WTC11 (cell line): Measurements from ENCODE around the gene SLC10A3. TPM values are rescaled to one million over a fixed set of nuclear protein-coding genes. Genes with fewer than 3 reads are reported as not detected.

Experiments
- ATAC-seq: fragments of 200-7000 bp; cut with Tn5 transposase; 2 replicates; pipeline ENCODE4 v1.10.0; 2021; ENCODE audit warnings: mild to moderate bottlenecking, moderate library complexity
- CTCF ChIA-PET: fragments of 300-600 bp; sonication (Branson Sonifier 250); formaldehyde crosslinking; loops from one replicate; lab custom pipeline; 2021; ENCODE audit warnings: antibody characterized with exemption; lab: Charles Lee
- POLR2A ChIA-PET: fragments of 350-600 bp; sonication (Branson Sonifier 250); formaldehyde crosslinking; loops from one replicate; lab custom pipeline; 2021; ENCODE audit warnings: antibody characterized with exemption; lab: Charles Lee
- DNase-seq: peaks from one replicate; pipeline ENCODE4 v3.0.0; 2021; ENCODE audit warnings: low spot score
- H3K27ac Mint-ChIP-seq: 2 replicates; pipeline ENCODE4 v1.8.0; 2021; ENCODE audit warnings: mixed read lengths
- H3K27me3 Mint-ChIP-seq: 2 replicates; pipeline ENCODE4 v1.8.0; 2021; ENCODE audit warnings: low read depth, mild to moderate bottlenecking, moderate library complexity, mixed read lengths
- H3K36me3 Mint-ChIP-seq: 2 replicates; pipeline ENCODE4 v1.8.0; 2021; ENCODE audit warnings: mixed read lengths
- H3K4me1 Mint-ChIP-seq: 2 replicates; pipeline ENCODE4 v1.8.0; 2022; ENCODE audit warnings: mixed read lengths
- H3K4me3 Mint-ChIP-seq: 2 replicates; pipeline ENCODE4 v1.8.0; 2021; ENCODE audit warnings: mild to moderate bottlenecking, moderate library complexity, mixed read lengths
- H3K9me3 Mint-ChIP-seq: 2 replicates; pipeline ENCODE4 v1.8.0; 2021; ENCODE audit warnings: mixed read lengths
- CREM ChIP-seq: sonication (generic); formaldehyde crosslinking; IDR thresholded peaks from 2 replicates; pipeline ENCODE4 v1.8.1; 2022; ENCODE audit warnings: mild to moderate bottlenecking, missing genetic modification reagents, moderate library complexity
- FOXK1 ChIP-seq: sonication (generic); formaldehyde crosslinking; IDR thresholded peaks from 2 replicates; pipeline ENCODE4 v1.8.0; 2022; ENCODE audit warnings: mild to moderate bottlenecking, moderate library complexity, missing genetic modification reagents
- GTF2I ChIP-seq: fragments of 250-450 bp; sonication (Bioruptor Pico); conservative IDR thresholded peaks from 2 replicates; pipeline ENCODE4 v1.4.0; 2021; ENCODE audit warnings: mild to moderate bottlenecking
- HMGA2 ChIP-seq: fragments of 250-450 bp; sonication (Bioruptor Pico); IDR thresholded peaks from 2 replicates; pipeline ENCODE4 v1.4.0; 2021; ENCODE audit warnings: mild to moderate bottlenecking, moderate library complexity
- MYBL2 ChIP-seq: sonication (generic); formaldehyde crosslinking; IDR thresholded peaks from 2 replicates; pipeline ENCODE4 v1.8.1; 2023; ENCODE audit warnings: mild to moderate bottlenecking, moderate library complexity, missing genetic modification reagents
- NFE2L1 ChIP-seq: sonication (generic); formaldehyde crosslinking; IDR thresholded peaks from 2 replicates; pipeline ENCODE4 v1.8.1; 2023; ENCODE audit warnings: missing genetic modification reagents
- NR1H2 ChIP-seq: sonication (generic); formaldehyde crosslinking; IDR thresholded peaks from 2 replicates; pipeline ENCODE4 v1.9.0; 2021; ENCODE audit warnings: mild to moderate bottlenecking, moderate library complexity, missing genetic modification reagents
- RORB ChIP-seq: fragments of 250-450 bp; sonication (Bioruptor Pico); IDR thresholded peaks from 2 replicates; pipeline ENCODE4 v1.9.0; 2021; ENCODE audit warnings: mild to moderate bottlenecking
- SMAD4 ChIP-seq: sonication (generic); formaldehyde crosslinking; IDR thresholded peaks from 2 replicates; pipeline ENCODE4 v1.8.0; 2022; ENCODE audit warnings: mild to moderate bottlenecking, missing genetic modification reagents
- ZBTB21 ChIP-seq: sonication (generic); formaldehyde crosslinking; IDR thresholded peaks from 2 replicates; pipeline ENCODE4 v1.8.1; 2023; ENCODE audit warnings: mild to moderate bottlenecking, missing genetic modification reagents, borderline replicate concordance
- ZNF121 ChIP-seq: sonication (generic); formaldehyde crosslinking; IDR thresholded peaks from 2 replicates; pipeline ENCODE4 v1.8.0; 2023; ENCODE audit warnings: missing genetic modification reagents
- ZNF232 ChIP-seq: sonication (generic); formaldehyde crosslinking; IDR thresholded peaks from 2 replicates; pipeline ENCODE4 v1.8.0; 2022; ENCODE audit warnings: mild to moderate bottlenecking, missing genetic modification reagents
- ZNF317 ChIP-seq: sonication (generic); formaldehyde crosslinking; IDR thresholded peaks from 2 replicates; pipeline ENCODE4 v1.8.1; 2023; ENCODE audit warnings: low read depth, mild to moderate bottlenecking, moderate library complexity, missing genetic modification reagents, borderline replicate concordance
- ZNF416 ChIP-seq: fragments of 250-450 bp; sonication (Bioruptor Pico); IDR thresholded peaks from 2 replicates; pipeline ENCODE4 v1.9.0; 2021; ENCODE audit warnings: mild to moderate bottlenecking, inconsistent platforms
- total RNA-seq: library from RNA; stranded (reverse); gene quantifications from 3 replicates; pipeline ENCODE4 v1.2.3, GENCODE V29; 2021
- TF ChIP-seq, protein P1 (sequence below): sonication (generic); formaldehyde crosslinking; IDR thresholded peaks from 2 replicates; pipeline ENCODE4 v1.8.1; 2022; ENCODE audit warnings: low read depth, mild to moderate bottlenecking, moderate library complexity, missing genetic modification reagents, borderline replicate concordance
- TF ChIP-seq, protein P2 (sequence below): sonication (generic); formaldehyde crosslinking; IDR thresholded peaks from 2 replicates; pipeline ENCODE4 v1.8.1; 2023; ENCODE audit warnings: mild to moderate bottlenecking, moderate library complexity, missing genetic modification reagents
- TF ChIP-seq, protein P3 (sequence below): sonication (generic); formaldehyde crosslinking; IDR thresholded peaks from 2 replicates; pipeline ENCODE4 v1.8.1; 2023; ENCODE audit warnings: mild to moderate bottlenecking, missing genetic modification reagents, moderate library complexity
- TF ChIP-seq, protein P4 (sequence below): sonication (generic); formaldehyde crosslinking; IDR thresholded peaks from 2 replicates; pipeline ENCODE4 v1.8.0; 2022; ENCODE audit warnings: missing genetic modification reagents
- TF ChIP-seq, protein P5 (sequence below): fragments of 250-450 bp; sonication (Bioruptor Pico); IDR thresholded peaks from 2 replicates; pipeline ENCODE4 v1.9.0; 2021; ENCODE audit warnings: mild to moderate bottlenecking

SLC10A3 gene
- total RNA-seq, 1 experiment from 2014 or later: 9.8 TPM

DNA sequence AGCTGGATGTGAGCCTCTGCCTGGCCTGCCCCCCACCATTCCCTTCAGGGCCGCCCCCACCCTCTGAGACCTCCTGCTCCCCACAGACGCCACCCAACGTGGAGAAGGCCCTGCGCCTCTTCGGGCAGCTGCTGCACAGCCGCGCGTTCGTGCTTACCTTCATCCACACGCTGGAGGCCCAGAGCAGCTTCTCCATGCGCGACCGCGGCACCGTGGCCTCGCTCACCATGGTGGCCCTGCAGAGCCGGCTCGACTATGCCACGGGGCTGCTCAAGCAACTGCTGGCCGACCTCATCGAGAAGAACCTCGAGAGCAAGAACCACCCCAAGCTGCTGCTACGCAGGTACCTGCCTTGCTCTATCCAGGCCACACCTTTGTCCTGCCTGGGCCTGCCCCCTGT lies 22.2 kb downstream of the SLC10A3 start:
- Mint-ChIP-seq H3K4me1 (no peaks in the 10 kb centered on the region), H3K36me3 (0 out of 2 replicates have a peak, but pooled peaks cover 2% of the 10 kb centered on the region), H3K27me3 (no peaks in the 10 kb centered on the region), H3K4me3 (no peak overlapping the region), H3K27ac (no peak overlapping the region), H3K9me3 (no peaks in the 10 kb centered on the region)
- DNase-seq (no peak), ATAC-seq (no peak)
- POLR2A ChIA-PET: no interaction called here
- CTCF ChIA-PET: interaction anchor here (1.2 kb wide), 1 partner anchor 59 kb away, joined by 3 read pairs; no protein-coding TSS in a partner anchor
- TF ChIP-seq, protein P1, sequence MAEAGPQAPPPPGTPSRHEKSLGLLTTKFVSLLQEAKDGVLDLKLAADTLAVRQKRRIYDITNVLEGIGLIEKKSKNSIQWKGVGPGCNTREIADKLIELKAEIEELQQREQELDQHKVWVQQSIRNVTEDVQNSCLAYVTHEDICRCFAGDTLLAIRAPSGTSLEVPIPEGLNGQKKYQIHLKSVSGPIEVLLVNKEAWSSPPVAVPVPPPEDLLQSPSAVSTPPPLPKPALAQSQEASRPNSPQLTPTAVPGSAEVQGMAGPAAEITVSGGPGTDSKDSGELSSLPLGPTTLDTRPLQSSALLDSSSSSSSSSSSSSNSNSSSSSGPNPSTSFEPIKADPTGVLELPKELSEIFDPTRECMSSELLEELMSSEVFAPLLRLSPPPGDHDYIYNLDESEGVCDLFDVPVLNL (CRISPR knock-in tag): no peak
- no peak for TF ChIP-seq HMGA2
- TF ChIP-seq, protein P2, sequence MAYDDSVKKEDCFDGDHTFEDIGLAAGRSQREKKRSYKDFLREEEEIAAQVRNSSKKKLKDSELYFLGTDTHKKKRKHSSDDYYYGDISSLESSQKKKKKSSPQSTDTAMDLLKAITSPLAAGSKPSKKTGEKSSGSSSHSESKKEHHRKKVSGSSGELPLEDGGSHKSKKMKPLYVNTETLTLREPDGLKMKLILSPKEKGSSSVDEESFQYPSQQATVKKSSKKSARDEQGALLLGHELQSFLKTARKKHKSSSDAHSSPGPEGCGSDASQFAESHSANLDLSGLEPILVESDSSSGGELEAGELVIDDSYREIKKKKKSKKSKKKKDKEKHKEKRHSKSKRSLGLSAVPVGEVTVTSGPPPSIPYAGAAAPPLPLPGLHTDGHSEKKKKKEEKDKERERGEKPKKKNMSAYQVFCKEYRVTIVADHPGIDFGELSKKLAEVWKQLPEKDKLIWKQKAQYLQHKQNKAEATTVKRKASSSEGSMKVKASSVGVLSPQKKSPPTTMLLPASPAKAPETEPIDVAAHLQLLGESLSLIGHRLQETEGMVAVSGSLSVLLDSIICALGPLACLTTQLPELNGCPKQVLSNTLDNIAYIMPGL (CRISPR knock-in tag): no peak
- TF ChIP-seq NFE2L1: no peak
- TF ChIP-seq FOXK1 (CRISPR knock-in tag): no peak
- TF ChIP-seq, protein P3, sequence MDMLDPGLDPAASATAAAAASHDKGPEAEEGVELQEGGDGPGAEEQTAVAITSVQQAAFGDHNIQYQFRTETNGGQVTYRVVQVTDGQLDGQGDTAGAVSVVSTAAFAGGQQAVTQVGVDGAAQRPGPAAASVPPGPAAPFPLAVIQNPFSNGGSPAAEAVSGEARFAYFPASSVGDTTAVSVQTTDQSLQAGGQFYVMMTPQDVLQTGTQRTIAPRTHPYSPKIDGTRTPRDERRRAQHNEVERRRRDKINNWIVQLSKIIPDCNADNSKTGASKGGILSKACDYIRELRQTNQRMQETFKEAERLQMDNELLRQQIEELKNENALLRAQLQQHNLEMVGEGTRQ (CRISPR knock-in tag): no peak
- no peak for TF ChIP-seq GTF2I
- no peak for TF ChIP-seq RORB (CRISPR knock-in tag)
- no peak for TF ChIP-seq SMAD4 (CRISPR knock-in tag)

DNA sequence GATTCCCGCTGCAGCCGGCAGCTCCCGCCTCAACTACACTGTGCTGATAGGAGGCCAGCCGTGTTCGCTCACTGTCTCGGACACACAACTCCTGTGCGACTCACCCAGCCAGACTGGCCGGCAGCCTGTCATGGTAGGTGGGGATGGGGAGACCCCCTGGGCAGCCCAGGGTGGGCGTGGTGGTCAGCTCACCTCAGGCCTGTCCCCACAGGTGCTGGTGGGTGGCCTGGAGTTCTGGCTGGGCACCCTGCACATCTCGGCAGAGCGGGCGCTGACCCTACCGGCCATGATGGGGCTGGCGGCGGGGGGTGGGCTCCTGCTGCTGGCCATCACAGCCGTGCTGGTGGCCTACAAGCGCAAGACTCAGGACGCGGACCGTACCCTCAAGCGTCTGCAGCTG lies 22.9 kb downstream of the SLC10A3 start:
- POLR2A ChIA-PET: no interaction called here
- ATAC-seq (no peak), DNase-seq (no peak)
- Mint-ChIP-seq H3K4me3 (no peak overlapping the region), H3K4me1 (no peaks in the 10 kb centered on the region), H3K27ac (no peak overlapping the region), H3K27me3 (no peaks in the 10 kb centered on the region), H3K36me3 (0 out of 2 replicates have a peak, but pooled peaks cover 2% of the 10 kb centered on the region), H3K9me3 (no peaks in the 10 kb centered on the region)
- TF ChIP-seq NR1H2 (CRISPR knock-in tag) (no peak), ZNF416 (CRISPR knock-in tag) (no peak), SMAD4 (CRISPR knock-in tag) (no peak), ZBTB21 (CRISPR knock-in tag) (no peak), CREM (CRISPR knock-in tag) (no peak), ZNF121 (no peak), MYBL2 (no peak), ZNF317 (CRISPR knock-in tag) (no peak), ZNF232 (CRISPR knock-in tag) (no peak)
- TF ChIP-seq, protein P4, sequence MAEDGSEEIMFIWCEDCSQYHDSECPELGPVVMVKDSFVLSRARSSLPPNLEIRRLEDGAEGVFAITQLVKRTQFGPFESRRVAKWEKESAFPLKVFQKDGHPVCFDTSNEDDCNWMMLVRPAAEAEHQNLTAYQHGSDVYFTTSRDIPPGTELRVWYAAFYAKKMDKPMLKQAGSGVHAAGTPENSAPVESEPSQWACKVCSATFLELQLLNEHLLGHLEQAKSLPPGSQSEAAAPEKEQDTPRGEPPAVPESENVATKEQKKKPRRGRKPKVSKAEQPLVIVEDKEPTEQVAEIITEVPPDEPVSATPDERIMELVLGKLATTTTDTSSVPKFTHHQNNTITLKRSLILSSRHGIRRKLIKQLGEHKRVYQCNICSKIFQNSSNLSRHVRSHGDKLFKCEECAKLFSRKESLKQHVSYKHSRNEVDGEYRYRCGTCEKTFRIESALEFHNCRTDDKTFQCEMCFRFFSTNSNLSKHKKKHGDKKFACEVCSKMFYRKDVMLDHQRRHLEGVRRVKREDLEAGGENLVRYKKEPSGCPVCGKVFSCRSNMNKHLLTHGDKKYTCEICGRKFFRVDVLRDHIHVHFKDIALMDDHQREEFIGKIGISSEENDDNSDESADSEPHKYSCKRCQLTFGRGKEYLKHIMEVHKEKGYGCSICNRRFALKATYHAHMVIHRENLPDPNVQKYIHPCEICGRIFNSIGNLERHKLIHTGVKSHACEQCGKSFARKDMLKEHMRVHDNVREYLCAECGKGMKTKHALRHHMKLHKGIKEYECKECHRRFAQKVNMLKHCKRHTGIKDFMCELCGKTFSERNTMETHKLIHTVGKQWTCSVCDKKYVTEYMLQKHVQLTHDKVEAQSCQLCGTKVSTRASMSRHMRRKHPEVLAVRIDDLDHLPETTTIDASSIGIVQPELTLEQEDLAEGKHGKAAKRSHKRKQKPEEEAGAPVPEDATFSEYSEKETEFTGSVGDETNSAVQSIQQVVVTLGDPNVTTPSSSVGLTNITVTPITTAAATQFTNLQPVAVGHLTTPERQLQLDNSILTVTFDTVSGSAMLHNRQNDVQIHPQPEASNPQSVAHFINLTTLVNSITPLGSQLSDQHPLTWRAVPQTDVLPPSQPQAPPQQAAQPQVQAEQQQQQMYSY (CRISPR knock-in tag): no peak
- TF ChIP-seq, protein P5, sequence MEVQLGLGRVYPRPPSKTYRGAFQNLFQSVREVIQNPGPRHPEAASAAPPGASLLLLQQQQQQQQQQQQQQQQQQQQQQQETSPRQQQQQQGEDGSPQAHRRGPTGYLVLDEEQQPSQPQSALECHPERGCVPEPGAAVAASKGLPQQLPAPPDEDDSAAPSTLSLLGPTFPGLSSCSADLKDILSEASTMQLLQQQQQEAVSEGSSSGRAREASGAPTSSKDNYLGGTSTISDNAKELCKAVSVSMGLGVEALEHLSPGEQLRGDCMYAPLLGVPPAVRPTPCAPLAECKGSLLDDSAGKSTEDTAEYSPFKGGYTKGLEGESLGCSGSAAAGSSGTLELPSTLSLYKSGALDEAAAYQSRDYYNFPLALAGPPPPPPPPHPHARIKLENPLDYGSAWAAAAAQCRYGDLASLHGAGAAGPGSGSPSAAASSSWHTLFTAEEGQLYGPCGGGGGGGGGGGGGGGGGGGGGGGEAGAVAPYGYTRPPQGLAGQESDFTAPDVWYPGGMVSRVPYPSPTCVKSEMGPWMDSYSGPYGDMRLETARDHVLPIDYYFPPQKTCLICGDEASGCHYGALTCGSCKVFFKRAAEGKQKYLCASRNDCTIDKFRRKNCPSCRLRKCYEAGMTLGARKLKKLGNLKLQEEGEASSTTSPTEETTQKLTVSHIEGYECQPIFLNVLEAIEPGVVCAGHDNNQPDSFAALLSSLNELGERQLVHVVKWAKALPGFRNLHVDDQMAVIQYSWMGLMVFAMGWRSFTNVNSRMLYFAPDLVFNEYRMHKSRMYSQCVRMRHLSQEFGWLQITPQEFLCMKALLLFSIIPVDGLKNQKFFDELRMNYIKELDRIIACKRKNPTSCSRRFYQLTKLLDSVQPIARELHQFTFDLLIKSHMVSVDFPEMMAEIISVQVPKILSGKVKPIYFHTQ (CRISPR knock-in tag): no peak
- CTCF ChIA-PET: no interaction called here
